Measurements from ENCODE around the gene DEPDC7.
"Not testable (repeated sequence)": the region's sequence is repeated elsewhere in the genome, so short reads cannot be mapped to it uniquely, and the experiment has no call there.

The DEPDC7 gene

GRCh38 chr11:33015621-33016551 is at the start of gene DEPDC7:
DEPDC7 (plus strand) TSS chr11:33015878; CDS start chr11:33015956, 78 bp downstream.
- DNase-seq: peak; percentile 34 to 95 (median 83)

- no peak for DNase-seq
Observed at GRCh38 chr11:32968541-32968940, 47.1 kb upstream of the DEPDC7 start.

GRCh38 chr11:32972233-32972632 is 43.4 kb upstream of the DEPDC7 start:
- not testable (repeated sequence) for DNase-seq

- no peak for DNase-seq
Observed at GRCh38 chr11:32972781-32973180, 42.9 kb upstream of the DEPDC7 start.

DNA sequence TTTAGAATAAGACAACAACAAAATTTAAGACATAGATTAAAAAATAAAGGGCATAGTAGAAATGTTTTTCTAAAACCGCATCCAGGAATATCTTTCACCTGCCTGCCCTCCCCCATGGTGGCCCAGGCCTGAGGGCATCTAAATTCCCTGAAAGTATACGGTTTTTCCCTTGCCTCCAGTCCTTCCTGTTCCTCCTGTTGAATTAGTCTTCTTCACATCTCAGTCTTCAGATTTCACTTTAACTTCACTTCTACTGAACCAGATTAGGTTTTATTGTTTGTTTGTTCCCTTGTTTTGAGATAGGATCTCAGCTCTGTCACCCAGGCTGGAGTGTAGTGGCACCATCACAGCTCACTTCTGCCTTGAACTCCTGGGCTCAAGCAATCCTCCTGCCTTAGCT is 33.1 kb upstream of the DEPDC7 start:
- DNase-seq: no peak

- no peak for DNase-seq
Observed at GRCh38 chr11:32983506-32983905, 32.2 kb upstream of the DEPDC7 start.

DNA sequence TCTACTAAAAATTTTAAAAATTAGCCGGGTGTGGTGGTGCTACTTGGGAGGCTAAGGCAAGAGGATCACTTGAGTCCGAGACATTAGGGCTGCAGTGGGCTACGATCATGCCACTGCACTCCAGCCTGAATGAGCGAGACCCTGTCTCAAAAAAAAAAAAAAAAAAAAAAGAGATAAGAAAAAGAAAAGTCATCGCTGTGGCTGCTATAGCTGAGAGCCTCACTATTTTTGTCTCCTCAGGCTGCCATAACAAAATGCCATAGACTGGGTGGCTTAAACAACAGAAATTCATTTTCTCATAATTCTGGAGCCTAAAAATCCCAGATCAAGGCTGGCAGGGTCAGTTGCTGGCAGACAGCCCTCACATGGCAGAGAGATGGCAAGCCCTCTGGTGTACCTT is 30.1 kb upstream of the DEPDC7 start:
- no peak for DNase-seq

DNA sequence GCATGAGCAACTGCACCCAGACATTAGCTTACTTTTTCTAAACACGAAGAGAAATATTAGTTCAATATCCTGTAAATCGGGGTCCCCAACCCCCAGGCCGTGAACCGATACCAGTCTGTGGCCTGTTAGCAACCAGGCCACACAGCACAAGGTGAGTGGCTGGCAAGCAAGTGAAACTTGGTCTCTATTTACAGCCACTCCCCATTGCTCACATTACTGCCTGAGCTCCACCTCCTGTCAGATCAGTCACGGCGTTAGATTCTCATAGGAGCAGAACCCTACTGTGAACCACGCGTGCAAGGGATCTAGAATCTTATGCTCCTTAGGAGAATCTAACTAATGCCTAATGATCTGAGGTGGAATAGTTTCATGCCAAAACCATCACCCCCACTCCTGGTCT is 27.8 kb upstream of the DEPDC7 start:
- no peak for DNase-seq

- no peak for DNase-seq
Observed at GRCh38 chr11:32990481-32990880, 25.2 kb upstream of the DEPDC7 start.

GRCh38 chr11:32991427-32991826 is 24.3 kb upstream of the DEPDC7 start:
- no peak for DNase-seq

- no peak for DNase-seq
Observed at GRCh38 chr11:32991898-32992297, 23.8 kb upstream of the DEPDC7 start.

DNA sequence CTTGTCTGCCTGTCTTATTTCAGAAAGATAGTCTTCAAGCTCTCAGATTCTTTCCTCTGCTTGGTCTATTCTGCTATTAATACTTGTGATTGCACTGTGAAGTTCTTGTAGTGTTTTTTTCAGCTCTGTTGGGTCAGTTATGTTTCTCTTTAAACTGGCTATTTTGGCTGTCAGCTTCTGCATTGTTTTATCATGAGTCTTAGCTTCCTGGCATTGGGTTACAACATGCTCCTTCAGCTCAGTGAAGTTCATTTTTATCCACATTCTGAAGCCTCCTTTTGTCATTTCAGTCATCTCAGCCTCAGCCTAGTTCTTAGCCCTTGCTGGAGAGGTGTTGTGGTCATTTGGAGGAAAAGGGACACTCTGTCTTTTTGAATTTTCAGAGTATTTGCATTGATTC is 15.5 kb upstream of the DEPDC7 start:
- DNase-seq: no peak

- no peak for DNase-seq
Observed at GRCh38 chr11:33001281-33001680, 14.4 kb upstream of the DEPDC7 start.

GRCh38 chr11:33001751-33002542 is 13.7 kb upstream of the DEPDC7 start:
- no peak for DNase-seq

GRCh38 chr11:33005175-33005574 is 10.5 kb upstream of the DEPDC7 start:
- no peak for DNase-seq

GRCh38 chr11:33006010-33006409 is 9.7 kb upstream of the DEPDC7 start:
- no peak for DNase-seq

GRCh38 chr11:33013755-33014154 is 1.9 kb upstream of the DEPDC7 start:
- no peak for DNase-seq

DNA sequence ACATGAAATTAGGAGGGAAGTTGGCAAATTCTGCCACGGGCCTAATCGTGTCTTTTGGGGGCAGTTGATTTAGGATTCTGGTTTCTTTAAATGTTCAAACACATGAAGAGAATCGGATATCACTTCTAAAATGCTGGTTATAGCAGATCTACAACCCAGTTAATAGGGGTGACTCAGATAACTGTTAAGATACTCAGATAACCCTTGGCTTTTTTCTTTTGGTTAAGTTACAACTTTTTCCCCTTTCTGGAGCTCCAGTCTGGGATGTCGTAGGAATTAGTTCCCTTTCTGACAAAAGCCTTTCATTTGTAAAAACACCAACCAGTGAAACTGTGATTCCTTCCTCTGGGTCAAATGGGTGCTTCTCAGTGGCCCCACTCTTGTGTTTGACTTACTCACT is 976 bp downstream of the DEPDC7 start:
- DNase-seq: no peak

- DNase-seq: no peak
Observed at GRCh38 chr11:33017478-33017877, 1.8 kb downstream of the DEPDC7 start.

GRCh38 chr11:33017965-33018364 is 2.3 kb downstream of the DEPDC7 start:
- DNase-seq: no peak

GRCh38 chr11:33018840-33019239 is 3.2 kb downstream of the DEPDC7 start:
- DNase-seq: no peak

DNA sequence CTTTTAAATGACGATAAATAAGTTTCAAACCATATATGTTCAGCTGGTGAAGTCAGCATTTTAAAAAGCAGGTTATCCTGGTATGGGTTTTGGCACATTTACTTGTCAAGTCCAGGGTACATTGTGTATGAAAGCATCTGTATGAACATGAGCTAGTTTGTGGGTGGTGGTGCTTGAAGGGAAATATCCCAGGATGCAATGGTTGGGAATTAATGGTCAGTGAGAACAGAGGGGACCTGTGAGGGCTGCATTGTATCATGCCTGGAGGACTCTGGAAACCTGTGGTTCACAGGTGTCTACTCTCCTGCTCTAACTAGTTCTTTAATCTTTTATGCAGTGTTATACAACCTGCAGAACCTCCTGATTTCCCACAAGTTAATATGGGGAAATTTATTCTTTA is 5.8 kb downstream of the DEPDC7 start:
- DNase-seq: no peak

- DNase-seq: no peak
Observed at GRCh38 chr11:33021937-33022336, 6.3 kb downstream of the DEPDC7 start.

All from amygdala (tissue), 56 donors.